Activated CD8-positive, alpha-beta memory T cell treated with anti-CD3 and anti-CD28 coated beads, Interleukin-2, amount 50 U/mL, for 24 hours (primary cell): ENCODE results near the gene EDEM2.
"Not testable (repeated sequence)": the region's sequence is repeated elsewhere in the genome, so short reads cannot be mapped to it uniquely, and the experiment has no call there.

ENCODE experiments used
- DNase-seq: peaks from one replicate; pipeline ENCODE4 v3.0.0-alpha.2; 2020; ENCODE audit errors: extremely low read depth

The EDEM2 gene

DNA sequence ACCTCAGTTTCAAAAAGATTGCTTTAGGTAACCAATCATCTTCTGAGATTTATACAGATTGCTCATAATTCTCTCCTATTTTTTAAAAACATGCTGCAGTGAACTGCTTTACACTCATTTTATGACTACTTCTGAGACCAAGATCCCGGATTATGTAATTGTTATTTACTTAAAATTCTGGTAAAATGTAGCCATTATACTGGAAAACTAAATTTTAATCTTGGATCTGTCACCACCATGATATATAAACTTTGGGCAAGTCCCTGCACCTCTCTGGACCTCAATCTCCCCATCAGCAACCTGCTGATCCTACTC is 24.3 kb upstream of the EDEM2 start:
- DNase-seq, result no peak

DNA sequence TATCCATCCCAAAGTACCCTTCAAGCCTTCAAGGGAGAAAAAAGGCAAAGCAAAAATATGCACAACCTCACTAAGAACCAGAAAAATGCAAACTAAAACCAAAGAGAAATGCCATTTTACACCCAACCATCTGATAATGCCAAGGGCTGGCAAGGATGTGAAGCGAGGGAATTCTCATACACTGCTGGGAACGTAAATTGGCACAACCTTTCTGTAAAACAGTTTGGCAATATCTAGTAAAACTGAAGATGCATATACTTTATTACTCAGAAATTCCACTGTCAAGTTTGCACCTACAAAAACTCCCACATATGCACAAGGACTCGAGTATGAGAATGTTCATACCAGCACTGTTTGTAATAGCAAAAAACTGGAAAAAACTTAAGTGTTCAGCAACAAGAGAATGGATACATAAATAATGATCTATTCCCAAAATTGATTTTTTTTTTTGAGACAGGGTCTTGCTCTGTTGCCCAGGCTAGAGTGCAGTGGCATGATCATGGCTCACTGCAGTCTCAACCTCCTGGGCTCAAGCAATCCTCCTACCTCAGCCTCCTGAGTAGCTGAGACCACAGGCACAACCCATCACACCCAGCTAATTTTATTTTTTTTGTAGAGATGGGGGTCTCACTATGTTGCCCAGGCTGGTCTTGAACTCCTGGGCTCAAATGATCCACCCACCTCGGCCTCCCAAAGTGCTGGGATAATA is 21.7 kb upstream of the EDEM2 start:
- not testable (repeated sequence) for DNase-seq

DNA sequence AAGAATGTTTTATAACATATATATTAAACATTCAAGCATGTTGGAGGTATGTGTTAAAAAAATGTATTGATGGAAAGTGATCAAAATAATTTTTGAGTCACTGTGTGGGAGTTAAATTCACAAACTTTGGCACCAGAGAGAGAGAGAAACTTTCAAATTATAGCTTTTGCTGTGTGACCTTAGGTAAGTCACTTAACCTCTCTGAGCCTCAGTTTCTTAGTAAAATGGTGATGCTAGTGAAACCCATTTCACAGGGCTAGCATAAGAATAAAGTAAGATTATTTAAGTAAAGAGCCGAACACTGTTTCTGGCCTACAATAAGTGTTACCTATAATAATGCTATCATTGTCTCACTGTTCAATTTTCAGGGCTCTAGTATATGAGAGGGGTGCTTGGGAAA is 20.7 kb upstream of the EDEM2 start:
- no peak for DNase-seq

GRCh38 chr20:35166242-35166830 is 19.2 kb upstream of the EDEM2 start:
- no peak for DNase-seq

DNA sequence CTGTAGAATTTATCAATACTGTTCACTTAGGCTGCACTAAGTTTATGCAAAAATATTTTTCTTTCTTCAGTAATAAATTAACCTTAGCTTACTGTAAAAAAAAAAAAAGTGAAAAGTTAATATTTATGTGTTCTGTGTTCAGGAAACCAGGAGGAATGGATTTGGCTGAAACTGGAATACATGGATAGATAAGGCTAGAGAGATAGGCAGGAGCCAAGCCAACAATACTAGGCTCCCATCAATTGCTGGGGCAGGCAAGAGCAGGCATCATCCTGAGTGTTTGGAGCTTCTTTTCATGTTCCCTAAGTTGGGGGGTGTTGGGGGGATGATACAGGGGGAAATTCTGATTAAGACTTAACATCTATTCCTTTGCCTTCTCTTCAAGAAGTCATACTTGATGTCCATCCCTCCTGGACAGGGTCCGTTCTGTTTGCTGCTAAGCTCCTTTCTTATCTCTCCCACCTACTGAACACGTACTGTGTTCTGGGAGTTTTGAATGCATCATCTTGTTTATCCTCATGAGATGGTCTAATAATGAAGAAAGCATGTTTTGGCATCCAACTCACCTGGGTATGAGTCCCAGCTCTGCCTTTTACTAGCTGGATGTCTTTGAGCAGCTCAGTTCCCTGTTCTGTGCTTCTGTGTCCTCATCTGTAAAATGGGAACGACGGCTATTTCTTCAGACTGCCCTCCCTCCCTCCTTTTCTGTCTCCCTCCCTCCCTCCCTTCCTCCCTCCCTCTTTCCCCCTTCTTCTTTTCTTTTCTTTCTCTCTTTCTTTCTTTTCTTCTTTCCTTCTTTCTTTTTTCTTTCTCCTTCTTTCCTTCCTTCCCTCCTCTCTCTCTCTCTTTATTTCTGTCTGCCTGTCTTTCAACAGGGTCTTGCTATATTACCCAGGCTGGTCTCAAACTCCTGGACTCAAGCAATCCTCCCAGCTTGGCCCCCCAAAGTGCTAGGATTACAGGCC is 18.4 kb upstream of the EDEM2 start:
- no peak for DNase-seq

DNA sequence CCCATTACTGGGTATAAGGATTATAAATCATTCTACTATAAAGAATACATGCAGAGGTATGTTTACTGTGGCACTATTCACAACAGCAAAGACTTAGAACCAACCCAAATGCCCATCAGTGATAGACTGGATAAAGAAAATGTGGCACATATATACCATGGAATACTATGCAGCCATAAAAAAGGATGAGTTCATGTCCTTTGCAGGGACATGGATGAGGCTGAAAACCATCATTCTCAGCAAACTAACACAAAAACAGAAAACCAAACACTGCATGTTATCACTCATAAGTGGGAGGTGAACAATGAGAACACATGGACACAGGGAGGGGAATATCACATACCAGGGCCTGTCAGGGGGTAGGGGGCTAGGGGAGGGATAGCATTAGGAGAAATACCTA is 17.4 kb upstream of the EDEM2 start:
- not testable (repeated sequence) for DNase-seq

GRCh38 chr20:35160341-35160740 is 13.2 kb upstream of the EDEM2 start:
- DNase-seq, result not testable (repeated sequence)

- DNase-seq, result no peak
Observed at GRCh38 chr20:35156978-35157377, 9.8 kb upstream of the EDEM2 start.

DNA sequence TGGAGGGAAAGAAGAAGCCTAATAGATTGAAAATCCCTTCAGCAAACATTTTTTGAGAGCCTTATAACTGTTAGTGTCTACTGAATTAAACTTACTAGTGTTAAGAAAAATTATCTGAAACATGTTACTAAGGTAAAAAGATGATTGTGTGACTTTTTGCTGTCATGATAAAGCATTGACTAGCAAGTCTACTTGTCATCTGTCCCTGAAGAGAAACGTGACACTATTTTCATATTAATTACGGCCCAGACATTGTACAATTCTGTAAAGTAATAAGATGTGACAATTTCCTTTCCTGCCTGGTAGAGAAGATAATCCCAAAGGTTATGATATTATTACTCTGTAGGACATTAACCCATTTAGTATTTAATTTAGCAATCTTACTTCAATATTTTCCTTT is 8.8 kb upstream of the EDEM2 start:
- no peak for DNase-seq

GRCh38 chr20:35151736-35152135 is 4.6 kb upstream of the EDEM2 start:
- DNase-seq, result no peak

- no peak for DNase-seq
Observed at GRCh38 chr20:35150846-35151579, 3.9 kb upstream of the EDEM2 start.

GRCh38 chr20:35147575-35148071 is 487 bp upstream of the EDEM2 start:
- not testable (repeated sequence) for DNase-seq

DNA sequence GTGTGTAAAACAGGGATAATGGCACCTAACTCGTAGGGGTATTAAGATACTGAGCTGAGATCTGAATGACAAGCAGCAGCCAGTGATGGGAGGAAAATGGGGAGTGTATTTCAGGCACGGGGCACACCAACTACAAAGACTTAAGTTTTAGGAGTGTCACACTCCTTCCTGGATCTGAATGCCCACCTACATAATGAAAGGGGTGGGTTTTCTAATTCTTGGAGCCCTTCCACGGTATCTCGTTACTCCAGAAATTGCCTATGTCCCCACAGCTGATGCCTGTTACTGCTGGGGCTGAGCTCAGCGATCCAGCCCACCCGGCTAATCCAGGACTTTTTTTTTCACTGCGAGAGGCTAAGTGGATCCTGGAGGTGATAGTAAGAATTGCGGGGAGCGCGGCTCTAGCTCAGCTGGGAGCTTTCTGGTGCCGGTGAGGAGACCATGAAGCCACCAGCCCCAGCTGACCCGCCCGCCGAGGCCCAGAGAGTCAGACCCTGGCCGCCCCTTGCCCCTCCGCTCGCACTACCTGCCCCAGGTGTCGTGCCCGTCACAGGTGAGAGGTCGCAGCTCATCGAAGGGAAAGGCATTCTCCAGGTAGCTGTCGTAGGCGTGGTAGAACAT is 727 bp downstream of the EDEM2 start:
- no peak for DNase-seq

DNA sequence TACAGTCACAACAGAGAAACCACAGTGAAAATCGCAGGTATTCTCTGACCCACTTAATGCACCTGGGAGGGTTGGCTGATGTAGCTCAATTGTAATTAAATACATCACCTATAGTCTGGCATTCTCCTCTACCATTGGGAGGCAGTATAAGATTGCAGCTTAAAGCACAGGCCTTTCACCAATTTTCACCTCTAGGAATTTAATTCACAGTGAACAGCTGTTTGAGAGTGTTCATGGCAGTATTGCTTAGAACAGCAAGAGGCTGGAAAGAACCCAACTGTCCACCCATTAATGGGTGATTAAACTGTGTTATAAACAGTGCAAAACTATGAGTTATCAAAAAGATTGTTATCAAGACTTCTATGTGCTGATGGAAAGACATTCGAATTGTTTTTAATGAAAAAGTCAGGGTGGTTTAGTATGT is 2.0 kb downstream of the EDEM2 start:
- DNase-seq, result no peak

- no peak for DNase-seq
Observed at GRCh38 chr20:35144694-35145093, 2.4 kb downstream of the EDEM2 start.

GRCh38 chr20:35135867-35136586 is 11.1 kb downstream of the EDEM2 start:
- no peak for DNase-seq

- DNase-seq, result no peak
Observed at GRCh38 chr20:35134880-35135279, 12.3 kb downstream of the EDEM2 start.

DNA sequence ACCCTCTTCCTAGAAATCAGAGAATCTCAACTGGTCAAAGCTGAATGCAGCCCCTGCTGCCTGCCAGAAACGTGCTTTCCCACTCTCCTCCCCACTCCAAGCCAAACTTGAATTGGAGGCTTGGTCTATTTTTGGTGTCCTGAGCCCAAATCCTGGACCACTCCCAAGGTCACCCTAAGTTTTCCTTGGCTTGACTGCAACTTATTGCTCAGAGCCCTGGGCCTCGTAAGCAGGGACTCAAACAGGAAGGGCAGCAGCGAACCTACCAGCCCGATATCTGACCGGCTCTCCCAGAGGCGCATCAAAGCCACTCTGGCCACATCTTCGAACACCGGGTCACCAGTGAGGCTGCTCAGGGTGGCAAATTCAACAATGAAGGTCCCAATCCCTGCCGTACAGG is 12.7 kb downstream of the EDEM2 start:
- no peak for DNase-seq

- DNase-seq, result no peak
Observed at GRCh38 chr20:35133735-35134134, 13.4 kb downstream of the EDEM2 start.

DNA sequence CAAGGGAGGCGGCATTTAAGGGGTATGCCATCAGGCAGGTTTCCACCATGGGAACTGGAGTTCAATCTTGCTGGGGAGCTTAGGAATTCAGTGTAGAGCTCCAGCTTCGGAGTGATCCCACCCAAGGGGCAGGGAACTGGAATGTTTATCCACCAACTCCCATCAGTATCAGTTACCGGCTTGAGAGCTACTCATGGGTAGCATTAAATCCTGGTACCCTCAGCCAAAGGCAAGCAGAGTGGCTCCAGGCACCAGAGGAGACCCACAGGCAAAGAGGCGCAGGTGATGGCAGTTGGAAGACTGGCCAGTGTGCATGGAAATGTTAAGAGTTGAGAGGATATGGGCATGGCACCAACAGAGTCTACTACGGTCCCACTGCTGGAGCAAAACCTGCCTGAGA is 14.1 kb downstream of the EDEM2 start:
- DNase-seq, result no peak

- no peak for DNase-seq
Observed at GRCh38 chr20:35131934-35132333, 15.2 kb downstream of the EDEM2 start.
